Measurements from ENCODE around the gene CDCP1.

The CDCP1 gene

DNA sequence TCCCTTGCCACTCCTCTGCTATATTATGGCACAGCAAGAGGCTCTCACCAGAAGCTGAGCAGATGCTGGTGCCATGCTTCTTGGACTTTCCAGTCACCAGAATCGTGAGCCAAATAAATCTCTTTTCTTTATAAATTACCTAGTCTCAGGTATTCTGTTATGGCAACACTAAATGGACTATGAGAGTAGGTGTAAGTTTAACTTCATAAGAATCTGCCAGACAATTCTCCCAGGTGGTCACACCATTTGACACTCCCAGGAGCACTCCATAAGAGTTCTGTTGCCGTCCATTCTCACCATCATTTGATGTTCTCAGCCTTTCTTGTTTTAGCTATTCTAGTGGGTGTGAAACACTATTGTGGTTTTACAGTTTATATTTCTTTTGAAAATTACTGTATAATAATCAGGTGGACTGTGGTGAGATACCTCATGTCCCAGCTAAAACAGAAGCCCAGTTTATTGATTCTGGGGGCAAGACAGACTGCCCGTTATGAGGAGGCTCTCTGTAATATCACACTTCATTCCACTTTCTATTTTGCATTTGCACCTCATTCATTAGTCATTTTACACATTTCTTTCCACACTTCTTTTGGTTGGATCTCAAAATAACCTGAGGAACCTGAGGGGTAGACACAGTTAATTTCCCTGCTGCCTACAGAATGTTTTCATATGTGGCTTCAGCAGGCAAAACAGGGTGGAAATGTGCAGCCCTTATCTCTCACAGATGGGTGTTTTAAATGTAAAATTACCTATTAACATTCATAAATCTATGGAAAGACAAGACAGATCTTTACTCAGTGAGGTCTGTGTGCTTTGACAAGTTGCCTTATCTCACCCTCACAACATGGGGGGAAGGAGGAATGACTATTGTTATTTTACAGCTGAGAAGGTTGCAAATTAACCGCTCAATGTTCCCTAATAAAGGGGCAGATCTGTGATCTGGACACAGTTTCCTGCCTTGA is 42.1 kb downstream of the CDCP1 start:
- no peak overlapping the region for H3K4me3 Mint-ChIP-seq
- no peaks in the 10 kb centered on the region for H3K9me3 Mint-ChIP-seq
- peak overlapping the region; percentile 20 for H3K27ac Mint-ChIP-seq
- no peak for DNase-seq
- no peaks in the 10 kb centered on the region for H3K36me3 Mint-ChIP-seq (ENCODE audit: low read depth)
- peaks cover 63% of the 10 kb centered on the region for H3K4me1 Mint-ChIP-seq (ENCODE audit: low read depth)
- peaks cover 33% of the 10 kb centered on the region for H3K27me3 Mint-ChIP-seq

- H3K27me3 Mint-ChIP-seq = peaks cover 33% of the 10 kb centered on the region
- peaks cover 60% of the 10 kb centered on the region for H3K4me1 Mint-ChIP-seq (ENCODE audit: low read depth)
- no peaks in the 10 kb centered on the region for H3K36me3 Mint-ChIP-seq (ENCODE audit: low read depth)
- H3K4me3 Mint-ChIP-seq = no peak overlapping the region
- DNase-seq = no peak
- no peaks in the 10 kb centered on the region for H3K9me3 Mint-ChIP-seq
- no peak overlapping the region for H3K27ac Mint-ChIP-seq
Observed at GRCh38 chr3:45103334-45103733, 42.8 kb downstream of the CDCP1 start.

DNA sequence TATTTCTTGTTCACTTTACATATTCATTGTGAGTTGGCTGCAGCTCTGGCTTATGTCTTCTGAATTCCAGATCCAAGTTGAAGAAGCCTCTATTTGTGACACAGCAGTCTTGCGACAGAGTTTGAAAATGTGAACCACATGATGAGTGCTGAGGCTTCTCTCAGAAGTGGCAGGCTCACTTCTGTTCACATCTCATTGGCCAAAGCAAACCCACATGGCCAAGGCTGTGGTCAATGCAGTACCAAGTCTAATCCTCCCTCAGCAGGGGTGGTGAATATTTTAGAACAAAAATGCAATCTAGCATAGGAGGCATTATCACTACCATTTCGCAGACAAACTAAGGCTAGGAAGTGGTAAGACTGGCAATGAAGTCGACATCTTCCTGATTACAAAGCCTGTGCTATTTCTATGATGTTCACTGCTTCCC is 45.2 kb downstream of the CDCP1 start:
- Mint-ChIP-seq H3K27me3 (peaks cover 39% of the 10 kb centered on the region), H3K4me3 (no peak overlapping the region), H3K9me3 (no peaks in the 10 kb centered on the region), H3K36me3 (ENCODE audit: low read depth) (no peaks in the 10 kb centered on the region), H3K4me1 (ENCODE audit: low read depth) (peaks cover 41% of the 10 kb centered on the region), H3K27ac (no peak overlapping the region)
- DNase-seq = no peak

DNA sequence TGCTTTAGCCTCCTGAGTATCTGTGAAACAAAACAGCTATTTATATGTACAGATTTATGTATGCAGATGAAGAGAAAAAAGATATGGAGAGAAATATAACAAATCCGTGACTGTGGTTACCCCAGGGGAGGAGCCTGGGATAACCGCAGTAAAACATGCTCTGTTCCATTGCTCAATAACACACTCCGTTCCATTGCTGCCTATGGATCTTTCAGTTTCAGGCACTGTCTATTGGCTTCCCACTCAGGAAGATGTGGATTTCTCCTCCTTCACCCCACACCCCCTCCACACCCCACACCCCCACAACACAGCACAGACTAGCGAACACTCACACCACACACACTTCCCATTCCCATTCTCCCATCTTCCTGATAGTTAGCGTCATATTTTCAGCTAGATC is 47.9 kb downstream of the CDCP1 start:
- H3K27me3 Mint-ChIP-seq = peaks cover 49% of the 10 kb centered on the region
- DNase-seq = no peak

DNA sequence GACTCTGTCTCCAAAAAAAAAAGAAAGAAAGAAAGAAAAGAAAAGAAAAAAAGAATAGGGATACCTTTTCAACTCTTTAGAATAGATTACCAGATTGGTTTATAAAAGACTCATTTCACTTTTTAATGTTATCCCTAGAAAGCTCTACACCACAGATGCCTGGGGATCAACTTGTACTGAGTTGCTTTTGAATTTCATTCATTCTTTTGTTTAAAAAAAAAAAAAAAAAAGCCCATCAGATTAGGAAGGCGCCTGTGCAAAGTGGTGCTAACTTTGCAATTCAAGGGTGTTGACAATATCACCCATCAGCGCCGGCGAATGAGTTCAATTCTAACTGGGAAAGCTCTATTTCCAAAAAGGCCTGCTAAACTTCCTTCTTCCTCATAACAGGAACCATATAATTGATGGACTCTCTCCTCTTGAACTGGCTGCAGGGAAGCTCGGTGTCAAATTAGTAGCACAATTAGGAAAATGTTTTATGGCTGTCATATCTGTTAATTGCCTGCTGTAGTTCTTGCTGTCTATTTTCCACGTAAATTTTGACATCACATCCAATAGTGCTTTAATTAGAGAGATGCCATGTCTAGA is 48.8 kb downstream of the CDCP1 start:
- no peak for DNase-seq
- Mint-ChIP-seq H3K9me3 (no peaks in the 10 kb centered on the region), H3K36me3 (ENCODE audit: low read depth) (no peaks in the 10 kb centered on the region), H3K4me3 (no peak overlapping the region), H3K4me1 (ENCODE audit: low read depth) (peaks cover 14% of the 10 kb centered on the region), H3K27me3 (peaks cover 50% of the 10 kb centered on the region), H3K27ac (no peak overlapping the region)

More for the DNA sequence above, 47.9 kb downstream of the CDCP1 start:
- Mint-ChIP-seq H3K27ac (no peak overlapping the region), H3K36me3 (ENCODE audit: low read depth) (no peaks in the 10 kb centered on the region), H3K4me3 (no peak overlapping the region), H3K4me1 (ENCODE audit: low read depth) (peaks cover 19% of the 10 kb centered on the region), H3K9me3 (no peaks in the 10 kb centered on the region)

- Mint-ChIP-seq H3K36me3 (ENCODE audit: low read depth) (no peaks in the 10 kb centered on the region), H3K9me3 (no peaks in the 10 kb centered on the region), H3K27me3 (peaks cover 51% of the 10 kb centered on the region), H3K4me1 (ENCODE audit: low read depth) (peaks cover 9% of the 10 kb centered on the region), H3K4me3 (no peak overlapping the region), H3K27ac (no peak overlapping the region)
- no peak for DNase-seq
Observed at GRCh38 chr3:45095916-45096526, 50.2 kb downstream of the CDCP1 start.

GRCh38 chr3:45093176-45093575 is 53.0 kb downstream of the CDCP1 start:
- H3K36me3 Mint-ChIP-seq (ENCODE audit: low read depth) = no peaks in the 10 kb centered on the region

DNA sequence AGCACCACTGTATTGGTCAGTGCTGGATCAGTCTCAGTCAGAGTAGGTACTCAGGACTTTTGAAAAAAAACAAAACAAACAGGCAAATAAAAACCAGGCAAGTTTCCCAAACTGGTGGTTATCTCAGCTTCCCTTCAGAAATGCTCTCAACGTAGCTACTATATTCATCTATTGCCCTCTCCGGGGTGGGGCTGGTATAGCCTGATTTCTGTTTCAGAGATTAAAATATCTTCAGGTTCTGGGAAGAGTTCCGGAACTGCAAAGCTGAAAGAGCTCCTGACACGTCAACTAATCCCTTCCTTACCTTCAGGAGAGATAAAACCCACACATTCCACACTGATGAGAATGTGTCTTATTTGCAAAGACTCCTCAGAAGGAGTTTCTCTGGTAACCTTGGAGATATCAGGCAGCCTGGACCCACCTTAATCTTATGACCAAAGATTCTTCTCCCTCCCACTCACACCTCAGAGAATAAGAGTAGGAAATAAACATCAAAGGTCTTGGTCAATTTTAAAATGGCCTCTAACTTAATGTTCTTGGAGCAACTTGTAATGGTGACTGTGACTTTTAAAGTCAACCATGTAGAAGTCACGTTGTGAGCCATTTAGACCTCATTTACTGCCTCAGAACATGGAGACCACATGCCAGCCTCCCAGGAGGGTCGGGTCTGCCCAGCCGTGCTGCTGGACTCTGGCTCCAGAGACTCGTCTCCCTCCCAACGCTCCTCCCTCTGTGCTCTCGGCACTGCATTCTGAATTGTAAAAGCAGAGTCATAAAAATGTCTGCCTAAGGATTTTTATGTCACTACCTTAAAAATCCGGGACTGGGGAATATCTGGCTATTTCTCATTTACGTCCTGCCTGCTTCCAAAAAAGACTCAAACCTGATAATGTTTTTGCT is 53.8 kb downstream of the CDCP1 start:
- Mint-ChIP-seq H3K4me3 (no peak overlapping the region), H3K36me3 (ENCODE audit: low read depth) (no peaks in the 10 kb centered on the region)

More at GRCh38 chr3:45093176-45093575, 53.0 kb downstream of the CDCP1 start:
- Mint-ChIP-seq H3K27me3 (peaks cover 33% of the 10 kb centered on the region), H3K4me1 (ENCODE audit: low read depth) (peaks cover 12% of the 10 kb centered on the region), H3K27ac (no peak overlapping the region), H3K4me3 (no peak overlapping the region), H3K9me3 (no peaks in the 10 kb centered on the region)
- no peak for DNase-seq

GRCh38 chr3:45090855-45091254 is 55.3 kb downstream of the CDCP1 start:
- Mint-ChIP-seq H3K27me3 (peaks cover 26% of the 10 kb centered on the region), H3K9me3 (no peaks in the 10 kb centered on the region), H3K4me3 (no peak overlapping the region), H3K27ac (no peak overlapping the region), H3K36me3 (ENCODE audit: low read depth) (no peaks in the 10 kb centered on the region), H3K4me1 (ENCODE audit: low read depth) (peaks cover 12% of the 10 kb centered on the region)
- DNase-seq = no peak

More for the DNA sequence above, 53.8 kb downstream of the CDCP1 start:
- H3K27me3 Mint-ChIP-seq = peaks cover 29% of the 10 kb centered on the region
- peaks cover 12% of the 10 kb centered on the region for H3K4me1 Mint-ChIP-seq (ENCODE audit: low read depth)
- H3K27ac Mint-ChIP-seq = no peak overlapping the region
- H3K9me3 Mint-ChIP-seq = no peaks in the 10 kb centered on the region
- no peak for DNase-seq

GRCh38 chr3:45088543-45089358 is 57.4 kb downstream of the CDCP1 start:
- Mint-ChIP-seq H3K4me1 (ENCODE audit: low read depth) (peaks cover 7% of the 10 kb centered on the region), H3K9me3 (no peaks in the 10 kb centered on the region), H3K36me3 (ENCODE audit: low read depth) (no peaks in the 10 kb centered on the region), H3K27me3 (peaks cover 13% of the 10 kb centered on the region), H3K27ac (no peak overlapping the region), H3K4me3 (no peak overlapping the region)
- no peak for DNase-seq

- no peak overlapping the region for H3K4me3 Mint-ChIP-seq
- no peaks in the 10 kb centered on the region for H3K9me3 Mint-ChIP-seq
- DNase-seq = no peak
- no peak overlapping the region for H3K27ac Mint-ChIP-seq
- peaks cover 7% of the 10 kb centered on the region for H3K4me1 Mint-ChIP-seq (ENCODE audit: low read depth)
- H3K27me3 Mint-ChIP-seq = peaks cover 3% of the 10 kb centered on the region
- H3K36me3 Mint-ChIP-seq (ENCODE audit: low read depth) = no peaks in the 10 kb centered on the region
Observed at GRCh38 chr3:45087155-45087554, 59.0 kb downstream of the CDCP1 start.

DNA sequence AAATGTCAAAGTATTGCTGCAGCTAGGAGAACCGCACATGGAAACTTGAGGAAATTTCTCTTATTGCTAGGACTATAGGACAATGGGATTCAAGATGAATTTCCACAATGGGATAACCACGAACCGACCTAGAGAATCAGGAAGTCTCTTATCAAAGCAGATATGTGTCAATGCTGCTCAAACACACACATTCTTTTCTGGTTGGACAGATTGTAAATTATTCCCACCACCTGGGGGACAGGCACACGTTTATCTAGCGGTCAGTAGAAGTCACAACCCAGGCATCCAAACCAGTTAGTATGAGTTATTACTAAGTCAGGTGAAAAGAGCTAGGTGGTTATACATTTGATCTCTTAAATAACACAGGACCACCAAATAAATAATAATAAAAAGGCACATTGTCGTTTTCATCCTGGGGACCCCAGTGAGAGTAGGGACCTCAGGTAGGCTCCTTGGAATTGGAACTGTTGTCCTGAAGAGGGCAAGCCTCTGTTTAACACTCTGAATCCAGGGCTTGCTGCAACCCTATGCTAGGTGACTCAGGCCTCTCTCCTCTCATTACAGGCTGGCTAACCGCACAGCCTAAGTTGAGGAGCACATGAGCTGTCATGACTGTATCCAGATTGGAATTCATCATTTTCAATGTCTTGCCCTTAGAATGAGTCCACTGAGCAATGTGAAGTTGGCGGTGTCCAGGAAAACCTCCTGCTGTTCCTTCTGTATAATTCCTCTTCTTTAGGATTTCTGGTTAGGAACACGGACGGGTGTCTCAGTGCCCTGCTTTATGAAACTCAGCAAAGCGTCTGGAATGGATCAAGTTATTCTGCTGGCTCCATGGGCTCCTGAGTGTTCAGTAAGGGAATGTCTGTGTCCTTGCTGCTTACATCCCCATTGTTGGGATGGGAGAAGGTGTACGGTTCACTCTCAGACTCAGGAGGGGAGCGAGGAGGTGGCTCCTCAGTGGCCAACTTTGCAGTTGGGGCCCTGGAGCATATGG is 61.1 kb downstream of the CDCP1 start:
- Mint-ChIP-seq H3K4me3 (no peak overlapping the region), H3K36me3 (ENCODE audit: low read depth) (no peaks in the 10 kb centered on the region), H3K4me1 (ENCODE audit: low read depth) (peaks cover 7% of the 10 kb centered on the region), H3K27ac (no peak overlapping the region), H3K27me3 (no peaks in the 10 kb centered on the region), H3K9me3 (peaks cover 1% of the 10 kb centered on the region)
- DNase-seq = no peak
